AG10803 (cell line): Measurements from ENCODE around the gene CEP170B.
"Not testable (repeated sequence)": the region's sequence is repeated elsewhere in the genome, so short reads cannot be mapped to it uniquely, and the experiment has no call there.

Experiments
- DNase-seq: peaks from one replicate; pipeline ENCODE4 v3.0.0; 2010; ENCODE audit warnings: low read depth
- H3K4me3 ChIP-seq: 2 replicates; pipeline ENCODE4 v1.5.1; 2011; ENCODE audit warnings: mild to moderate bottlenecking, low read length, control low read depth
- CTCF ChIP-seq: conservative IDR thresholded peaks from 2 replicates; pipeline ENCODE4 v1.5.1; 2011; ENCODE audit warnings: mild to moderate bottlenecking, low read length, control low read depth, inconsistent platforms

The CEP170B gene

GRCh38 chr14:104880584-104881210, 15.6 kb downstream of the CEP170B start:
- no peak for DNase-seq
- no peak overlapping the region for H3K4me3 ChIP-seq
- TF ChIP-seq CTCF: no peak

GRCh38 chr14:104881369-104881979, 16.4 kb downstream of the CEP170B start:
- H3K4me3 ChIP-seq: no peak overlapping the region
- no peak for DNase-seq
- TF ChIP-seq CTCF: no peak

GRCh38 chr14:104882325-104882973, 17.4 kb downstream of the CEP170B start:
- DNase-seq: no peak
- H3K4me3 ChIP-seq: no peak overlapping the region
- TF ChIP-seq CTCF: no peak

- no peak for DNase-seq
- no peak for TF ChIP-seq CTCF
- H3K4me3 ChIP-seq: no peak overlapping the region
Observed at GRCh38 chr14:104882991-104883660, 18.1 kb downstream of the CEP170B start.

GRCh38 chr14:104883681-104884361, 18.8 kb downstream of the CEP170B start:
- DNase-seq: no peak
- no peak overlapping the region for H3K4me3 ChIP-seq
- TF ChIP-seq CTCF: no peak

- H3K4me3 ChIP-seq, DNase-seq: not testable (repeated sequence)
Observed at GRCh38 chr14:104884381-104884780, 19.3 kb downstream of the CEP170B start.
